ENCODE data around the gene LYST.
"Not testable (repeated sequence)": the region's sequence is repeated elsewhere in the genome, so short reads cannot be mapped to it uniquely, and the experiment has no call there.

LYST gene

DNA sequence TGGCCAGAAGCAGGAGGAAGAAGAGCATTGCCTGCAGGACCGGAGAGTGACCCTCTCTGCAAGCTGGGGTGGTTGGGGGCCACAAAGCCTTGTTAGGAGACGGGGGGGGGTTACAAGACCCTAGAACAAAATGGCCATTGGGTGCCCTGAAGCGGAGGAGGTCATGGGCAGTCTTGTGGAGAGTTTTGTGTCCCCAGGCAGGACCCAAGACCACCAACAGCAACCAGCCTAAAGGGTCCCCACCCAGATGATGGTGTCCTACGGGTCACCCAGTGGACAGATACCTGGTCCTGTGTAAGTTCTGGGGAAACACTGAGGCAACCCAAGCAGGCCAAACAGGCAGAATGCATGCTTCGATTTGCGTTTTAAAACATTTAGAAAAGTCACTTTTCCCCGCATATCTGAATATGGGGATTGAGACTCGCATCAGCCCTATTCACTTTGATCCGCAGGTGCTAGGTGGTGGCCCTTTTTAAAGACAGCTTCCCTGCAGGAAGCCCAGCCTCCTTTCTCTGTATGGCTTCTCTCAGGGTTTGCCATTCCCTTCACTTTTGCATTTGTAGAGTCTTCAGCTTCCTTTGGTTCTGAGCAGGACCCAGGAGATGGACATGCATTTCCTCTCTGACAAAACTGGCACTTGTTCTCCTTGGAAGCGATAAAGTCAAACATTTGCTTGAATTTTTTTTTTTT lies 238.2 kb downstream of the LYST start:
- DNase-seq: no peak

DNA sequence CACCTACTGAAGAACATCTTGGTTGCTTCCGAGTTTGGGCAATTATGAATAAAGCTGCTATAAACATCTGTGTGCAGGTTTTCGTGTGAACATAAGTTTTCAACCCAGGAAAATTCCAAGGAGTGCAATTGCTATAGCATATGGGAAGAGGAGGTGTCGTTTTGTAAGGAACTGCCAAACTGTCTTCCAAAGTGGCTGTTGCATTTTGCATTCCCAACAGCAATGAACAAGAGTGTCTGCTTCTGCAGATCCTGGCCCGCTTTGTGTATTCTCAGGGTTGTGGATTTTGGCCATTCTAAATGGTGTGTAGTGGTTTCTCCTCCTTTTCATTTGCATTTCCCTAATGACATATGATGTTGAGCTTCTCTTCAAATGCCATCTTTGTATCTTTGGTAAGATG lies 240.9 kb downstream of the LYST start:
- DNase-seq: no peak

DNA sequence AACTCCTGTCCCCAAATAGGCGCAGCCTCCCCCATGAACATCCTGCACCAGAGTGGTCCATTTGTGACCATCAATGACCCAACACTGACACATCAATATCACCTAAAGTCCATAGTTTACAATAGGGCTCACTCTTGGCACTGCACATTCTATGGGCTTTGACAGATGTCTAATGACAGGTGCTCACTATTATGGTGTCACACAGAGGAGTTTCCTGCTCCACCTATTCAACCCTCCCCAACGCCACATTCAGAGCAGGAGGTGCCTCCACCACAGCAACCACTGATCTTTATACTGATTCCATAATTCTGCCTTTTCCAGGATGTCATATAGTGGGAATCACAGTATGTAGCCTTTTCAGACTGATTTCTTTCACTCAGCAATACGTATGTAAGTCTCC lies 241.4 kb downstream of the LYST start:
- DNase-seq: no peak

DNA sequence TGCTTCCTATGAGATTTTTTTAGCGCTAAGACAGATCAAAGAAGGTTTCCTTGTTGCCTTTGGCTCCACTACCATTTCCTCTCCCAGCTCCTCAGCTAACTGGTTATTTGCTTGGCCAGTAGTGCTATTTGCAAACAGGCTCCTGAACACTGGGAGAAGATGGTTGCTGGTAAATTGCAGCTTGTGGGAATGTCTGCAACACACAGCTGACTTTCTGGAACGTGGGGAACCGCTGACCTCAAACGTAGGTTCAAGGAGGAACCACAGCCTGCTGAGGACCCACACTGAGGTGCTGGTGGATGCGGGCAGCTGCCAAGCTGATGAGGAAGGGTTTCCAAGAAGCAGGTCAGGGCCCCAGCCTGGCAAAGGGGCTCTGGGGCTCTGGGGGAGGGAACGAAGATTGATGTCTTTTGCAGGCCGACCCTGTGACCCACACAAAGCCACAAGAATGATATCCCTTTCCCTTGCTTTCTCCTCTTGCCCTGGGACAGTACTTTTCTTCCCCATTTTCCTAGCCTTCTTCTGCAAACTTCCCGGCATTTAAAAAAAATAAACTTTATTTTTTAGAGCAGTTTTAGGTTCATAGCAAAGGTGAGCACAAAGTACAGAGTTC lies 241.9 kb downstream of the LYST start:
- DNase-seq: peak; percentile 76

DNA sequence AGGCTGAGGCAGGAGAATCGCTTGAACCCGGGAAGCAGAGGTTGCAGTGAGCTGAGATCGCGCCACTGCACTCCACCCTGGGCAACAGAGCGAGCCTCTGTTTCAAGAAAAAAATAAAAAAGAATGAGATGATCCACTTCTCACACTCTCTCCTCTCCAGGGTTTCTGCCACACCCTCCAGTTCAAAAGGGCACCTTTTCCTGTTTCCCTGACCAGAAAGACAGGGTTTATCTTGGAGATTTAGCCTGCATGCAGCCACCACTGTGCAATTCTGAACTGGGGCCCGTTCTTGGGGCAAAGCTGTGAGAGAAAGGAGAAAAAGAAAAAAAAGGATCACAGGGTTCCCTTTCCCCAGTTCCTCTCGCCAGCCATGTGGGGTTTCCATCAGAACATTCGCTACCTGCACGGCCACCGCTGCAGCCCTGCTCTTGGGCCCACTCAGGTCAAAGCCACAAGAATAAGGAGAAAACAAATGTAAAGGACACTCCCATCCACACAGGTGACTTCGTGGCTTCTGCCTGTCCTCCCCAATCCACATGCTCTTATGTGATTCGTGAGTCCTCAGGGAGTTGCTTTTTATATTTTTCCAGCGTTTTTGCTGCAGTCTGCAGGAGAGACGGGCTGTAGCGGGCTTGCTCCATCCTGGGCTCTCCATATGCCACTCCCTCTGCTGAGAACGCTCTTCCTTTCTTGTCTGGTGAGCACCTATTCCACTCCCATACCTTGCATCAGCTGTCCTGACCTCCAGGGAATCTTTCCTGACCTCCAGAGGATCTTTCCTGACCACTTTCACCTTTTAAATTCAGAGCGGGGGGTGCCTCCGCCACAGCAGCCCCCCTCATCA lies 243.5 kb downstream of the LYST start:
- no peak for DNase-seq

DNA sequence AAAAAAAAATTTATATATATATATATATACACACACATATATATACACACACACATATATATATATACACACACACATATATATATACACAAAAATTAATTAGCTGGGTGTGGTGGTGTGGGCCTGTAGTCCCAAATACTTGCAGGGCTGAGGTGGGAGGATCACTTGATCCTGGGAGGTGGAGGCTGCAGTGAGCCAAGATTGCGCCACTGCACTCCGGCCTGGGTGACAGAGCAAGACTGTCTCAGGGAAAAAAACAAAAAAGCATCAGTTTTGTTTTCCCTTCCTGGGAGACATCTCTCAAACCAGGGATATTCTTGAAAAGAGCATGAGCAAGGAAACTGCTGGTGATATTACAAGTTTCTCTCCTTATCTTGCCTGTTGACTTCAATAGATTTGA lies 247.6 kb downstream of the LYST start:
- DNase-seq: not testable (repeated sequence)

DNA sequence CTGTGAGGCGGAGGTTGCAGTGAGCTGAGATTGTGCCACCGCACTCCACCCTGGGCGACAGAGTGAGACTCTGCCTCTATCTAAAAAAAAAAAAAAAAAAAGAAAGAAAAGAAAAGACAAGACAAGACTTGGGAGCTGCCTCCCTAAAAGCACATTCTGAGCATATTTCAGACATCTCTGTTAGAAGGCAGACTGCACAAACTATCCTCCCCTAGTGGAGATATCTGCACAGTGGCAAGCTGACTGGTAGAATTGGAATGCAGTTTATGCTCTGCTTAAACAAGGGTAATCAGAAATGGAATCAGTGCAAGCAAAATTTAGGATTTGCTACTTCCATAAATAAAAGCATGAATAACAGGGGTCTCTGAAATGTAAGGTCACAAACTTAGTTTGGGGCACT lies 248.9 kb downstream of the LYST start:
- no peak for DNase-seq

DNA sequence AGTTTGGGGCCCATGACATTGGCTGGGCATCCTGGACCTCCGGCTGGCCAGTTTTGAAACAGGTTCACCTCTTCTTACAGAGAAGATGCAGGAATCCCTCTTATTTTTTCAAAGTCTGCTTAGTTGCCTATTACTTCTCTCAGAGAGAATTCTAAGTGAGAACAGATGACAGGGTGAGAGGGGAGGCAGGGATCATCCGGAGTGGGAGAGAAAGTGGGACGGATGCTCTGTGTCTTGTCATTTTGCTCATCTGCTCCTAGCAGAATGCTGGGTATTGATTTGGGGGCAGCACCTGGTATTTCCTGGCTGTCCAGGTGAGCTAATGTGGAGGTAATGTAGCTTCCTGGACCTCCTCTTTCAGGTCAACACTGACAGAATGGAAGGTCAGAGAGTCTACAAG lies 249.6 kb downstream of the LYST start:
- no peak for DNase-seq

DNA sequence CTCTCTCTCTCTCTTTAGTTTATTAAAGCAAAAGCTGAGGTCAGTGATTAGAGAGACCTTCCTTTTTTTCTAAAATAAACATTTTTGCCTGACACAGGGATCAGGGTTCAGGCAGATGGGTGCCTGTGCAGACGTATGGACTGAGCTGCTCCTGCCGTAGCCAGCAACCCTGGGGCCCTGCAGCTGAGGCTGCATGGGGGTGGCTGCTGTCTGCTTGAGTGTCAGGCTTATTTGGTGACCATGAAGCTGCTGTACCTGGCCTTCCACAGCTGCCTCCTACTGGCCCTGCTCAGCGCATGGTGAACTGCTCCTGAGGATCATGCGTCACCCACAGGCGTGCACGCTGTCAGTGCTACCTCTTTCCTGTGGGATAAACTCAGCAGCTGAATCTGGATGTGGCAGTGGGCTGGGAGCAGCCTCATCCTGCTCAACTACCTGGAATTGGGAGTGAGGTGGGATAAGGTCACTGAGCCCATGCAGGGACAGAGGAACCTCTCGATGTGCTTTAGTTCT lies 252.2 kb downstream of the LYST start:
- DNase-seq: no peak

DNA sequence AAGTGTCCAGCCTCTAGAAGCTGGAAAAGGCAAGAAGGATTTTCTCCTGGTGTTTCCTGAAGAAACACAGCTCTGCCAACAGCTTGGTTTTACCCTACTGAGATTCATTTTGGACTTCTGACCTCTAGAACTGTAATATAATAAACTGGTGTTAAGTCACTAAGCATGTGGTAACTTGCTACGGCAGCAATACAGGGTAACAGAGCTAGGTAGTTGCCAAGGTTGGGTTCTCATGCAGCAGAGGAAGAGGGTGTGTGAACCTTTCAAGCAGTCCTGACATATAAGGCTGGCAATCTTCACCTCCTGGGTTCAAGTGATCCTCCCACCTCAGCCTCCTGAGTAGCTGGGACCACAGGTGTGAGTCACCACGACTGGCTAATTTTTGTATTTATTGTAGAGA lies 253.1 kb downstream of the LYST start:
- no peak for DNase-seq

DNA sequence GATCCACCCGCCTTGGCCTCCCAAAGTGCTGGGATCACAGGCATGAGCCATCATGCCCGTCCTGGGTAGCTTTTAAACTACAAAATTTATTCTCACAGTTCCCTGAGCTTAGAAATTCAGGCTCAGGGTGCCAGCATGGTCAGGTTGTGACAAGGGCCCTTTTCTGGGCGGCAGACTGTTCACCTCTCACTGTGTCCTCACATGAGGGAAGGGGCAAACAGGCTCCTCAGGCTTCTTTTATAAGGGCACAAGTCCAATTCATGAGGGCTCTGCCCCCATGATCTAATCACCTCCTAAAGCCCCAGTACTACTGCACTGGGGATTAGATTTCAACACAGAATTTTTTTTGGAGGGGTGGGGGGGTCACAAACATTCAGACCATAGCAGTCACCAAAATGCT lies 253.9 kb downstream of the LYST start:
- no peak for DNase-seq

Measured in left hindlimb (tissue), 1 donor.